ENCODE results near the gene GRK5. TPM values are rescaled to one million over a fixed set of nuclear protein-coding genes. Genes with fewer than 3 reads are reported as not detected.
"Not testable (repeated sequence)": the region's sequence is repeated elsewhere in the genome, so short reads cannot be mapped to it uniquely, and the experiment has no call there.

The GRK5 gene
- total RNA-seq, 2 donors from 2014 or later: 3.4 to 4.9 TPM

GRCh38 chr10:119238577-119238976 is 31.2 kb downstream of the GRK5 start:
- Histone ChIP-seq H3K9me3 (no peaks in the 10 kb centered on the region), H3K4me1 (peaks cover 8% of the 10 kb centered on the region), H3K27me3 (no peaks in the 10 kb centered on the region), H3K27ac (no peak overlapping the region), H3K4me3 (no peak overlapping the region), H3K36me3 (replicated peaks in 1 of 2; ENCODE audit: insufficient read depth in 1 of 2, low read depth in 2 of 2) (no peaks in the 10 kb centered on the region)
- DNase-seq (no peak), ATAC-seq (no peak)
- intact Hi-C loops (cut with DNase I): no loop called here
- TF ChIP-seq POLR2A (IDR thresholded peaks at IDR 0.05): no peak
- TF ChIP-seq CTCF (IDR thresholded peaks at IDR 0.05): no peak
- 83 to 85% methylated on average over 8 of the region's 8 CpGs for WGBS, 2 donors

GRCh38 chr10:119239015-119239414 is 31.6 kb downstream of the GRK5 start:
- H3K4me1 ChIP-seq; DNase-seq; ATAC-seq; H3K4me3 ChIP-seq; H3K9me3 ChIP-seq; intact Hi-C loops (cut with DNase I); H3K27ac ChIP-seq; H3K27me3 ChIP-seq; H3K36me3 ChIP-seq (replicated peaks in 1 of 2; ENCODE audit: insufficient read depth in 1 of 2, low read depth in 2 of 2): not testable (repeated sequence)
- WGBS, 2 donors: 89 to 91% methylated on average over 6 of the region's 6 CpGs

- H3K4me1 ChIP-seq; H3K27ac ChIP-seq; H3K27me3 ChIP-seq; H3K9me3 ChIP-seq; H3K36me3 ChIP-seq (replicated peaks in 1 of 2; ENCODE audit: insufficient read depth in 1 of 2, low read depth in 2 of 2); ATAC-seq; DNase-seq; intact Hi-C loops (cut with DNase I); H3K4me3 ChIP-seq: not testable (repeated sequence)
- 90 to 98% methylated on average over 4 of the region's 4 CpGs for WGBS, 2 donors
These were observed 32.3 kb downstream of the GRK5 start for GRCh38 chr10:119239630-119240029.

GRCh38 chr10:119241066-119241465 is 33.7 kb downstream of the GRK5 start:
- H3K27me3 ChIP-seq: no peaks in the 10 kb centered on the region
- H3K4me3 ChIP-seq: no peak overlapping the region
- WGBS, 2 donors: 86 to 93% methylated on average over 12 of the region's 12 CpGs
- intact Hi-C loops (cut with DNase I): no loop called here
- no peak overlapping the region for H3K27ac ChIP-seq
- peaks cover 6% of the 10 kb centered on the region for H3K4me1 ChIP-seq
- no peaks in the 10 kb centered on the region for H3K36me3 ChIP-seq (replicated peaks in 1 of 2; ENCODE audit: insufficient read depth in 1 of 2, low read depth in 2 of 2)
- TF ChIP-seq CTCF (IDR thresholded peaks at IDR 0.05) (no peak), POLR2A (IDR thresholded peaks at IDR 0.05) (no peak)
- H3K9me3 ChIP-seq: no peaks in the 10 kb centered on the region
- no peak for DNase-seq
- no peak for ATAC-seq

- no peak for DNase-seq
- Histone ChIP-seq H3K36me3 (replicated peaks in 1 of 2; ENCODE audit: insufficient read depth in 1 of 2, low read depth in 2 of 2) (no peaks in the 10 kb centered on the region), H3K27me3 (no peaks in the 10 kb centered on the region), H3K4me3 (no peak overlapping the region), H3K4me1 (peaks cover 6% of the 10 kb centered on the region), H3K9me3 (no peaks in the 10 kb centered on the region), H3K27ac (no peak overlapping the region)
- WGBS, 2 donors: 84 to 88% methylated on average over 7 of the region's 7 CpGs
- ATAC-seq: no peak
- no peak for TF ChIP-seq CTCF (IDR thresholded peaks at IDR 0.05)
- TF ChIP-seq POLR2A (IDR thresholded peaks at IDR 0.05): no peak
- intact Hi-C loops (cut with DNase I): no loop called here
These were observed 34.8 kb downstream of the GRK5 start for GRCh38 chr10:119242186-119242585.

GRCh38 chr10:119243488-119243887 is 36.1 kb downstream of the GRK5 start:
- no peak for ATAC-seq
- Histone ChIP-seq H3K4me3 (no peak overlapping the region), H3K4me1 (peaks cover 6% of the 10 kb centered on the region), H3K27me3 (no peaks in the 10 kb centered on the region), H3K27ac (no peak overlapping the region), H3K36me3 (replicated peaks in 1 of 2; ENCODE audit: insufficient read depth in 1 of 2, low read depth in 2 of 2) (no peaks in the 10 kb centered on the region), H3K9me3 (no peaks in the 10 kb centered on the region)
- DNase-seq: no peak
- no peak for TF ChIP-seq CTCF (IDR thresholded peaks at IDR 0.05)
- no peak for TF ChIP-seq POLR2A (IDR thresholded peaks at IDR 0.05)
- 39 to 52% methylated on average over 2 of the region's 2 CpGs for WGBS, 2 donors
- intact Hi-C loops (cut with DNase I): no loop called here
